Stomach (tissue), 4 donors: ENCODE results near the gene AFP.

ENCODE experiments used
- POLR2A ChIP-seq, 4 donors: fragments of 450-650 bp; IDR thresholded peaks; one replicate each; pipeline ENCODE4 v1.6.1; 2016; ENCODE audit warnings: antibody characterized with exemption in 4 of 4, control low read depth in 2 of 4, mild to moderate bottlenecking in 1 of 4, moderate library complexity in 1 of 4
- POLR2AphosphoS5 ChIP-seq, 3 donors: sonication (generic); formaldehyde crosslinking; IDR thresholded peaks; one replicate each; pipeline ENCODE4 v1.6.1; 2016; ENCODE audit warnings: antibody characterized with exemption in 3 of 3
- TF ChIP-seq, protein P1 (sequence below), 7 experiments: fragments of 450-650 bp in 4 of 7; fragments of 200-600 bp in 3 of 7; sonication (generic) in 3 of 7; IDR thresholded peaks; one replicate each; pipeline ENCODE4 v1.5.1; 2016 to 2019; ENCODE audit warnings: antibody characterized with exemption in 7 of 7, control low read depth in 2 of 7, mild to moderate bottlenecking in 1 of 7

- TF ChIP-seq POLR2A (IDR thresholded peaks at IDR 0.05) (no peak), POLR2AphosphoS5 (IDR thresholded peaks at IDR 0.05) (no peak)
- TF ChIP-seq, protein P1, sequence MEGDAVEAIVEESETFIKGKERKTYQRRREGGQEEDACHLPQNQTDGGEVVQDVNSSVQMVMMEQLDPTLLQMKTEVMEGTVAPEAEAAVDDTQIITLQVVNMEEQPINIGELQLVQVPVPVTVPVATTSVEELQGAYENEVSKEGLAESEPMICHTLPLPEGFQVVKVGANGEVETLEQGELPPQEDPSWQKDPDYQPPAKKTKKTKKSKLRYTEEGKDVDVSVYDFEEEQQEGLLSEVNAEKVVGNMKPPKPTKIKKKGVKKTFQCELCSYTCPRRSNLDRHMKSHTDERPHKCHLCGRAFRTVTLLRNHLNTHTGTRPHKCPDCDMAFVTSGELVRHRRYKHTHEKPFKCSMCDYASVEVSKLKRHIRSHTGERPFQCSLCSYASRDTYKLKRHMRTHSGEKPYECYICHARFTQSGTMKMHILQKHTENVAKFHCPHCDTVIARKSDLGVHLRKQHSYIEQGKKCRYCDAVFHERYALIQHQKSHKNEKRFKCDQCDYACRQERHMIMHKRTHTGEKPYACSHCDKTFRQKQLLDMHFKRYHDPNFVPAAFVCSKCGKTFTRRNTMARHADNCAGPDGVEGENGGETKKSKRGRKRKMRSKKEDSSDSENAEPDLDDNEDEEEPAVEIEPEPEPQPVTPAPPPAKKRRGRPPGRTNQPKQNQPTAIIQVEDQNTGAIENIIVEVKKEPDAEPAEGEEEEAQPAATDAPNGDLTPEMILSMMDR (IDR thresholded peaks at IDR 0.05): no peak
Observed at GRCh38 chr4:73387552-73387951, 48.5 kb upstream of the AFP start.
